ENCODE data around the gene SYT17.

SYT17 gene

GRCh38 chr16:19227643-19228042, 59.6 kb downstream of the SYT17 start:
- H3K4me1 Mint-ChIP-seq: peaks cover 5% of the 10 kb centered on the region
- peak overlapping the region; percentile 78 for H3K27ac Mint-ChIP-seq
- TF ChIP-seq CTCF (IDR thresholded peaks at IDR 0.05): no peak

GRCh38 chr16:19228052-19228451, 60.0 kb downstream of the SYT17 start:
- H3K9me3 Mint-ChIP-seq: peaks cover 15% of the 10 kb centered on the region
- peaks cover 11% of the 10 kb centered on the region for H3K27me3 Mint-ChIP-seq (ENCODE audit: low read depth, poor library complexity)
- no peak overlapping the region for H3K4me3 Mint-ChIP-seq
- no peak for DNase-seq
- no peak overlapping the region for H3K27ac Mint-ChIP-seq
- H3K4me1 Mint-ChIP-seq: peaks cover 5% of the 10 kb centered on the region
- TF ChIP-seq CTCF (IDR thresholded peaks at IDR 0.05): no peak
- H3K36me3 Mint-ChIP-seq (ENCODE audit: low read depth): peaks cover 7% of the 10 kb centered on the region

More at GRCh38 chr16:19227643-19228042, 59.6 kb downstream of the SYT17 start:
- no peak overlapping the region for H3K4me3 Mint-ChIP-seq
- H3K27me3 Mint-ChIP-seq (ENCODE audit: low read depth, poor library complexity): peaks cover 11% of the 10 kb centered on the region
- H3K9me3 Mint-ChIP-seq: peaks cover 15% of the 10 kb centered on the region
- no peak for DNase-seq
- peaks cover 7% of the 10 kb centered on the region for H3K36me3 Mint-ChIP-seq (ENCODE audit: low read depth)

GRCh38 chr16:19228575-19228974, 60.5 kb downstream of the SYT17 start:
- no peak for DNase-seq
- no peak overlapping the region for H3K4me3 Mint-ChIP-seq
- no peak overlapping the region for H3K27ac Mint-ChIP-seq

GRCh38 chr16:19230575-19230974, 62.5 kb downstream of the SYT17 start:
- DNase-seq: no peak
- Mint-ChIP-seq H3K27me3 (ENCODE audit: low read depth, poor library complexity) (peaks cover 7% of the 10 kb centered on the region), H3K4me3 (no peak overlapping the region), H3K4me1 (peaks cover 5% of the 10 kb centered on the region), H3K27ac (no peak overlapping the region), H3K9me3 (peaks cover 20% of the 10 kb centered on the region), H3K36me3 (ENCODE audit: low read depth) (peaks cover 9% of the 10 kb centered on the region)
- TF ChIP-seq CTCF (IDR thresholded peaks at IDR 0.05): no peak

More at GRCh38 chr16:19228575-19228974, 60.5 kb downstream of the SYT17 start:
- H3K27me3 Mint-ChIP-seq (ENCODE audit: low read depth, poor library complexity): peaks cover 11% of the 10 kb centered on the region
- H3K4me1 Mint-ChIP-seq: peaks cover 5% of the 10 kb centered on the region
- TF ChIP-seq CTCF (IDR thresholded peaks at IDR 0.05): no peak
- peaks cover 7% of the 10 kb centered on the region for H3K36me3 Mint-ChIP-seq (ENCODE audit: low read depth)
- peaks cover 15% of the 10 kb centered on the region for H3K9me3 Mint-ChIP-seq

GRCh38 chr16:19231881-19232280, 63.8 kb downstream of the SYT17 start:
- DNase-seq: no peak
- no peak overlapping the region for H3K4me3 Mint-ChIP-seq
- H3K27ac Mint-ChIP-seq: peak overlapping the region; percentile 29
- TF ChIP-seq CTCF (IDR thresholded peaks at IDR 0.05): no peak
- peaks cover 14% of the 10 kb centered on the region for H3K36me3 Mint-ChIP-seq (ENCODE audit: low read depth)
- peaks cover 24% of the 10 kb centered on the region for H3K9me3 Mint-ChIP-seq
- H3K27me3 Mint-ChIP-seq (ENCODE audit: low read depth, poor library complexity): peaks cover 7% of the 10 kb centered on the region
- peaks cover 5% of the 10 kb centered on the region for H3K4me1 Mint-ChIP-seq

- Mint-ChIP-seq H3K27ac (no peak overlapping the region), H3K9me3 (peaks cover 24% of the 10 kb centered on the region), H3K4me1 (peaks cover 5% of the 10 kb centered on the region), H3K36me3 (ENCODE audit: low read depth) (peaks cover 14% of the 10 kb centered on the region), H3K27me3 (ENCODE audit: low read depth, poor library complexity) (peaks cover 12% of the 10 kb centered on the region), H3K4me3 (no peak overlapping the region)
- DNase-seq: no peak
- no peak for TF ChIP-seq CTCF (IDR thresholded peaks at IDR 0.05)
Observed at GRCh38 chr16:19232988-19233387, 64.9 kb downstream of the SYT17 start.
